Hematopoietic multipotent progenitor cell treated with erythropoietin and hydrocortisone succinate and interleukin-3 and kit ligand, for 6 days (in vitro differentiated cells): ENCODE data around the gene GNG4.
"Not testable (repeated sequence)": the region's sequence is repeated elsewhere in the genome, so short reads cannot be mapped to it uniquely, and the experiment has no call there.

Experiments
- DNase-seq: peaks from one replicate; pipeline ENCODE4 v3.0.0-alpha.2; 2015

GNG4 gene

GRCh38 chr1:235648954-235649367 is 623 bp downstream of the GNG4 start:
- DNase-seq: peak; percentile 81

- DNase-seq: peak; percentile 43
Measured at GRCh38 chr1:235648407-235648907, 1.1 kb downstream of the GNG4 start.

GRCh38 chr1:235647537-235647936 is 2.0 kb downstream of the GNG4 start:
- not testable (repeated sequence) for DNase-seq

GRCh38 chr1:235646463-235646862 is 3.1 kb downstream of the GNG4 start:
- no peak for DNase-seq

GRCh38 chr1:235644693-235645305 is 4.8 kb downstream of the GNG4 start:
- no peak for DNase-seq

GRCh38 chr1:235643837-235644692 is 5.5 kb downstream of the GNG4 start:
- no peak for DNase-seq

GRCh38 chr1:235642943-235643371 is 6.6 kb downstream of the GNG4 start:
- no peak for DNase-seq

GRCh38 chr1:235642011-235642942 is 7.3 kb downstream of the GNG4 start:
- peak; percentile 33 for DNase-seq

GRCh38 chr1:235640580-235640979 is 9.0 kb downstream of the GNG4 start:
- no peak for DNase-seq

GRCh38 chr1:235639226-235640205 is 10.1 kb downstream of the GNG4 start:
- no peak for DNase-seq

- DNase-seq: not testable (repeated sequence)
Measured at GRCh38 chr1:235638612-235639011, 11.0 kb downstream of the GNG4 start.

GRCh38 chr1:235637756-235638534 is 11.6 kb downstream of the GNG4 start:
- DNase-seq: no peak

- no peak for DNase-seq
Measured at GRCh38 chr1:235635938-235636662, 13.5 kb downstream of the GNG4 start.

GRCh38 chr1:235632506-235633401 is 16.8 kb downstream of the GNG4 start:
- DNase-seq: no peak

- DNase-seq: no peak
Measured at GRCh38 chr1:235631816-235632215, 17.8 kb downstream of the GNG4 start.

GRCh38 chr1:235628316-235629005 is 21.1 kb downstream of the GNG4 start:
- DNase-seq: no peak

- no peak for DNase-seq
Measured at GRCh38 chr1:235625831-235626230, 23.8 kb downstream of the GNG4 start.

GRCh38 chr1:235625340-235625739 is 24.2 kb downstream of the GNG4 start:
- no peak for DNase-seq
